NCI-H2171 (cell line): Measurements from ENCODE around the gene PPT2.
"Not testable (repeated sequence)": the region's sequence is repeated elsewhere in the genome, so short reads cannot be mapped to it uniquely, and the experiment has no call there.

Experiments
- DNase-seq: peaks from one replicate; lab custom pipeline; 2025; lab: John Stamatoyannopoulos, UW

PPT2 gene

GRCh38 chr6:32176476-32177182, 22.7 kb downstream of the PPT2 start:
- DNase-seq: no peak

GRCh38 chr6:32177183-32177787, 23.3 kb downstream of the PPT2 start:
- peak; percentile 64 for DNase-seq

- DNase-seq: peak; percentile 99
Measured at GRCh38 chr6:32177788-32178546, 24.0 kb downstream of the PPT2 start, which contains the start of gene RNF5. Gene RNF5 (plus strand): TSS chr6:32178405. CDS start chr6:32178512, 107 bp downstream.

DNA sequence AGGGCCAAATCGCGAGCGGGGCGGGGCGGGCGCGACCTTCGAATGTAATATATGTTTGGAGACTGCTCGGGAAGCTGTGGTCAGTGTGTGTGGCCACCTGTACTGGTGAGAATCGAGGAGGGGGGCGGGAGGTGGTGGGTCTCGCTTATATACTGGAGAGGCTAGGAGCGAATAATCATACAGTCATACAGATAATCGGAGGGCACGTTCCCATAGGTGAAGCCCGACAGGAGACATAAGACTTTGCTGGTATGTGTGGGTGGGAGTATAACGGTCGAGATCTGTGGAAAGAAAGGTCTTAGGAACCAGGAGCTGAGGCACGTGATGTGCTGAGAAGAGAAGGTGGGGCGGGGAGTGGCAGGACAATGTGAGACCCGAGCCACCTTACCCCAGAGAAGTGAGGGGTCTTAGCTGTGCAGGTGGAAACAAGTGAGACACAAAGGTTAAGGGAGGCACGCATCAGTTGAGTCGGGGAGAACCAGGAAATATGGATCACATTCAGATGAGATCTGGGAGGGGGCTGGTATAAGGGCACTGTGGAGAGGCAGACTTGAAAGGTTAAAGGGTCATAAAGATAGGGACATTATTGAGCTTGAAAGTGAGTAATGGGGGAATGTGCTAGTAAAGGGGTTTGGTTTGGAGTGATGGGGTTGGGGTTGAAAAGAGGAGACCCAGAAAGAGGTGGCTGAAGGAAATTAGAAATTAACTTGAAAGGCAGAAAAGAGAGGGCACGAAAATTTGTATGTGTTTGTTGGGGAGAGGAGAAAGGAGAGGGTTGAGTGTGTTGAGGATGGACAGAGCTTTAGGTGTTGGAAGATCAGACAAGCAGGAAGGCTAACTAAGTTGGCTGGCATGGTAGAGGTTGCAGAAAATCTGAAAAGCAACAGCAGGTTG, 24.9 kb downstream of the PPT2 start:
- no peak for DNase-seq

GRCh38 chr6:32179766-32180405, 25.9 kb downstream of the PPT2 start:
- DNase-seq: no peak

- no peak for DNase-seq
Measured at GRCh38 chr6:32181148-32181702, 27.3 kb downstream of the PPT2 start.

DNA sequence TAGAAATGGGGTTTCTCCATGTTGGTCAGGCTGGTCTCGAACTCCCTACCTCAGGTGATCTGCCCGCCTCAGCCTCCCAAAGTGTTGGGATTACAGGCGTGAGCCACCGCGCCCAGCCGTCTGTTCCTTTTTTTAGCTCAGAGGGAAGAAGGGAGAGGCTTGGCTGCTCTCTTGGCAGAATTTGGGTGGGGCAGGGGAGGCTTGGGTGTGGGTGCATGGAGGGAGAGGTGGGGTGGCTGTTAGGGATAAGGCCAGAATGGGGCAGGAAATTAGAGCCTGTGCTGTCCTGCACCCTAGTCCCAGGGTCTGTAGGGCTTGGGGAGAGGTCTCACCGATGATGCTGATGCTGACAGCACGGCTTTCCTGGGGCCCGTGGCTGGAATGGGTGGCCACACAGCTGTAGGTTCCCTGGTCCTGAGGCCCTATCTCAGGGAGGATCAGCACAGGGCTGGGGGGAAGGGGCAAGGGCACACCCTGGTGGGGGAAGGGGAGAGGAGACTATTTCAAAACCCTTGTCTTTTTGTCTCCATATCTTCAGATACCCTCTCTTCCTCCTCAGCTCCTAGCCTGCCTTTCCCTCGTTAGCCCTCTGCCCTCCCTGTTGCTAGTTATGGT, 28.1 kb downstream of the PPT2 start:
- DNase-seq: no peak

GRCh38 chr6:32182555-32182981, 28.6 kb downstream of the PPT2 start:
- DNase-seq: no peak

DNA sequence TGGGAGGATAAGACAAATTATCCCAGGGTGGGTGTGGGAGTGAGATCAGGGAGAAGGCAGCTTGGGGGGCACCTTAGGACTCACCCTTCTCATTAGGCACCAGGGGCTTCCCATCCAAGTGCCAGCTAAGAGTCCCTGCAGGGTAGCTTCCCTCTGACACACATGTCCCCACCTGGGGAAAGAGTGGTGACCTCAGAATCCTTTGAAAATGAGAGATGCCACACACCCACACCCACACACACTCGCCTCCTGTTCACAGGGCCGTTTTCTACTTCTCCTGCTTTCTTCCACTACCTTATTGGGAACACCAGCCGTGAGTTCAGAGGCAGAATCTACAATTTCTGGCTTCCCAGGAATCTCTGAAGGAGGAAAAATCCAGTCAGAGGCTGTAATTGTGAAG, 29.1 kb downstream of the PPT2 start:
- no peak for DNase-seq

GRCh38 chr6:32183483-32184083, 29.6 kb downstream of the PPT2 start:
- DNase-seq: no peak

DNA sequence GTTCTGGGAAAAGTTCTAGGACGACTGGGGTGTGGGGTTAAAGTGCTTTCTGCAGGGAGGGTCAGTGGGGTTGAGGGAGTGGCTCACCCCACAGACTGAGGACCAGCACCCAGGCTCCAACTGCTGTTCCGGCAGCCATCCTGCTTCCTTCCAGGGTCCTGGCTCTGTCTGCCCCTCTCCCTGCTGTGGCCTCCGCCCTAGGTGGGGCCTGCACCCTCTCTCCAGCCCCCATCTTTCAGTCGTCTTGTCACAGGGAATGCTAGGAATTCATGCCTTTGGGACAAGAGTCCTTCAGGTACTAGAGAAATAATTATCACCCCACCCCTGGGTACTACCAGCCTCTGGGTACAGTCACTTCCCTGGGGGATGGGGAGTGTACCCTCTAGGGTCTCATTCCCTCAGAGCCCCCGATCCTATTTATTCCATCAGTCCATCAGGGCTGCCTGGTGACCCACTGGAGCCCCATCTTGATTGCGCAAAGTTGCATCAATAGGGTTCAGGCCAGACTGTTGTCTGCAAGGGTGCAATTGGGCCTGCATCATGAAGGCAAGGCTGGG, 30.2 kb downstream of the PPT2 start, which contains the start of gene AGER:
Gene AGER (minus strand): TSS at position 170 of the 557 bp plus-strand sequence. CDS start 31 bp downstream, at position 139.
- DNase-seq: no peak

GRCh38 chr6:32185681-32186131, 31.8 kb downstream of the PPT2 start:
- not testable (repeated sequence) for DNase-seq

GRCh38 chr6:32186151-32186840, 32.4 kb downstream of the PPT2 start:
- DNase-seq: not testable (repeated sequence)

DNA sequence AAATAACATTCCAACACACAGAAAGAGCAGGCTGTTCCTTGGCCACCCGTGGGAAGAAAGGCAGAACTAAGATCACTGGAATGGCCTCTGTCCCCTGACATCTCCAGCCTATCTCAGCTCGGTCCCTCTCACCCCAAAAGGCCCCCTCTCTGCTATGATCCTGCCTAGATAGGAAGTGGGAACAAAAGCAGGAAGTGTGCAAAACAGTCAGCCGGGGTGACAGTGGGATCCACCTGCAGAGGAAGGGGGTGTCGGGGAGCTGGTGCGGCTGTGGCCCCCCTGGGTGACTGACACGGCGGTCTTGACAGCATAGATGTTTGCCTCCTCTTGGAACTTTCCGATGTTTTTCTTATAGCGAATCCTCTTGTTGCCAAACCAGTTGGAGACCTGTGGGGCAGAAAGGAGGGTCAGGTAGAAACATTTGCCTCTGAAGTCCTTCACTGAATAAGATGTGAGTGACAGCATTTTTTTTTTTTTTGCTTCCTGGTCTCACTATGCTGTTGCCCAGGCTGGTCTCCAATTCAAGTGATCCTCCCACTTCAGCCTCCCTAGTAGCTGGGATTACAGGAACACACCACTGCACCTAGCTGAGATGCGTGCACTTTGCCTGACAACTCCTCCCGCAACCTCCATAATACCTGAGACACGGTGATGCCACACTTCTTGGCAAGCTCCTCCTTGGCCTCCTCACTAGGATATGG, 33.2 kb downstream of the PPT2 start:
- DNase-seq: no peak

DNA sequence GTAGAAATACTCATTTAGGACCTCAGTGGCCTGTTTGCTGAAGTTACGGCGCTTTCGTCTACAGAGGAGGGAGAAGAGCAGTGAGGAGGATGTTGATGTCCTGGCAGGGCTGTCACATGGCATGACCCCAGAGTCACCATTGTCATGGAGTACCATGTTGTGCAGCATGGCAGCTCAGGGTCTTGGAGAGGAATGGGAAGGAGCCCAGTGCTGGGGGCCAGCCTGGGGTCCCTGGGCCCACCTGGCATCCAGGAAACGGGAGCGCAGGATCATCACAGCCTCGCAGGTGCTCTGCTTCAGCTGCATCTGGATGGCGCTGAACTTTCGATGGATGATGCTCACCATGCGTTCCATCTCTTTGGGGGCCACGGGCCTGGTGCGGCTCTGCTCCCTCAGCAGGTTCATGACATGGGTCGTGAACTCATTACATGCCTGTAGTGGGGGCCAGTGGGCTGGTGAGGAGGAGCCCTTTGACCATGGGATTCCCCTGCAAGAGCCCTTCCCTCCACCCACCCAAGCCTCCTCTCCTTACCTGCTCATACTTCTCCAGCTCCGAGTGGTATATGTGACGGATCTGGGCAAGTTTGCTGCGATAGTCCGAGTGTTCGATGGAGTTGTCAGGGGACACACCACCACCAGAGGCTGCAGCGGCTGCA, 33.9 kb downstream of the PPT2 start:
- DNase-seq: not testable (repeated sequence)

GRCh38 chr6:32188381-32189068, 34.6 kb downstream of the PPT2 start:
- DNase-seq: no peak

- no peak for DNase-seq
Measured at GRCh38 chr6:32189069-32189741, 35.3 kb downstream of the PPT2 start.
